Stimulated activated CD8-positive, alpha-beta memory T cell treated with anti-CD3 and anti-CD28 coated beads, Interleukin-12 subunit alpha, Interleukin-12 subunit beta, amount 100 ng/mL, for 24 hours (primary cell): Measurements from ENCODE around the gene ERAS.
"Not testable (repeated sequence)": the region's sequence is repeated elsewhere in the genome, so short reads cannot be mapped to it uniquely, and the experiment has no call there.

Experiments used
- DNase-seq: peaks from one replicate; pipeline ENCODE4 v3.0.0-alpha.2; 2020; ENCODE audit errors: extremely low read depth

ERAS gene

GRCh38 chrX:48831136-48831908 lies 5.0 kb downstream of the ERAS start:
- no peak for DNase-seq

- no peak for DNase-seq
Observed at GRCh38 chrX:48831909-48832291, 5.6 kb downstream of the ERAS start.

GRCh38 chrX:48833542-48834138 lies 7.3 kb downstream of the ERAS start:
- DNase-seq = no peak

GRCh38 chrX:48834383-48834709 lies 8.0 kb downstream of the ERAS start:
- no peak for DNase-seq

GRCh38 chrX:48835524-48836329 lies 9.4 kb downstream of the ERAS start, which contains the start of gene PCSK1N:
TSS of gene PCSK1N (minus strand) at chrX:48835610. CDS start at chrX:48835532, 78 bp downstream.
- DNase-seq = no peak

- DNase-seq = no peak
Observed at GRCh38 chrX:48839686-48840085, 13.4 kb downstream of the ERAS start.

- no peak for DNase-seq
Observed at GRCh38 chrX:48848847-48849246, 22.5 kb downstream of the ERAS start.

- no peak for DNase-seq
Observed at GRCh38 chrX:48852857-48853256, 26.5 kb downstream of the ERAS start.

- not testable (repeated sequence) for DNase-seq
Observed at GRCh38 chrX:48853494-48853893, 27.2 kb downstream of the ERAS start.

- not testable (repeated sequence) for DNase-seq
Observed at GRCh38 chrX:48854121-48854804, 27.9 kb downstream of the ERAS start.

GRCh38 chrX:48854898-48855297 lies 28.6 kb downstream of the ERAS start:
- no peak for DNase-seq

GRCh38 chrX:48864210-48864609 lies 37.9 kb downstream of the ERAS start:
- no peak for DNase-seq

- not testable (repeated sequence) for DNase-seq
Observed at GRCh38 chrX:48872017-48872416, 45.7 kb downstream of the ERAS start.

- DNase-seq = not testable (repeated sequence)
Observed at GRCh38 chrX:48876944-48877343, 50.6 kb downstream of the ERAS start.
